ENCODE measurements around the gene CGREF1. TPM values are rescaled to one million over a fixed set of nuclear protein-coding genes. Genes with fewer than 3 reads are reported as not detected.

The CGREF1 gene
- total RNA-seq, 1 experiment from 2014 or later, result 4.0 TPM

DNA sequence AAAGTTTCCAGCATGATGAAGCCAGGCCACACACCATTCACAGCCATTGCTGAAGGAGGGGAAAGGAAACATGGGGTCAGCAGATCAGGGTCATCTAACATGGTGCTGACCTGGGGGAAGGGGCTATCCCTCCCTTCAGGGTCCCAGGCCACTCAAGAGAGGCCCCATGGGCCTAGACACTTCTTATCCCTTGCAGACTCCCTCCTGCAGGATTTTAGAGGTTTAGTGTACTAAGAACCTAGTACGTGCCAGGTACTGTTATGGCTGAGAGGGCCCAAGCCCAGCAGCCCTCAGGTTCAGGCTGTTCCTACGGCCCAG is 23.5 kb downstream of the CGREF1 start:
- Histone ChIP-seq H3K36me3 (ENCODE audit: control insufficient read depth in 1 of 2, insufficient read depth in 2 of 2, low read length in 2 of 2) (no peaks in the 10 kb centered on the region), H3K9ac (ENCODE audit: low read length) (no peak overlapping the region), H3K9me2 (ENCODE audit: insufficient read depth) (no peaks in the 10 kb centered on the region), H2AFZ (ENCODE audit: low read depth, low read length, poor library complexity, severe bottlenecking) (no peak overlapping the region), H3K4me3 (replicated peaks in 1 of 2; ENCODE audit: low read depth in 1 of 2, low read length in 2 of 2) (no peak overlapping the region), H3K27ac (ENCODE audit: low read depth, low read length) (no peak overlapping the region), H4K20me1 (ENCODE audit: insufficient read depth) (no peaks in the 10 kb centered on the region), H3K4me2 (ENCODE audit: low read length) (no peak overlapping the region), H3K27me3 (ENCODE audit: insufficient read depth, low read length) (no peaks in the 10 kb centered on the region), H3K9me3 (ENCODE audit: control insufficient read depth in 1 of 2, insufficient read depth in 1 of 2, low read depth in 1 of 2, low read length in 2 of 2) (no peaks in the 10 kb centered on the region), H3K79me2 (ENCODE audit: insufficient read depth, low read length) (no peaks in the 10 kb centered on the region), H3K4me1 (ENCODE audit: control insufficient read depth in 1 of 2, insufficient read depth in 2 of 2, low read length in 2 of 2) (peaks cover 0 to 9% of the 10 kb centered on the region in 2 experiments; a peak in 1 of 4 replicates)
- intact Hi-C loops (cut with micrococcal nuclease), result loop anchor here (5.0 kb wide), 1 partner anchor 122 kb away; the partner anchor contains the start of gene CAD
- TF ChIP-seq, protein P1, sequence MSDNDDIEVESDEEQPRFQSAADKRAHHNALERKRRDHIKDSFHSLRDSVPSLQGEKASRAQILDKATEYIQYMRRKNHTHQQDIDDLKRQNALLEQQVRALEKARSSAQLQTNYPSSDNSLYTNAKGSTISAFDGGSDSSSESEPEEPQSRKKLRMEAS (IDR thresholded peaks at IDR 0.05), result no peak
- TF ChIP-seq, protein P2, sequence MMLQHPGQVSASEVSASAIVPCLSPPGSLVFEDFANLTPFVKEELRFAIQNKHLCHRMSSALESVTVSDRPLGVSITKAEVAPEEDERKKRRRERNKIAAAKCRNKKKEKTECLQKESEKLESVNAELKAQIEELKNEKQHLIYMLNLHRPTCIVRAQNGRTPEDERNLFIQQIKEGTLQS (IDR thresholded peaks at IDR 0.05), result no peak
- TF ChIP-seq SIN3A (IDR thresholded peaks at IDR 0.05; ENCODE audit: low read depth) (no peak), ELF1 (IDR thresholded peaks at IDR 0.05; ENCODE audit: borderline replicate concordance, low read depth) (no peak), SP1 (IDR thresholded peaks at IDR 0.05; ENCODE audit: low read depth) (no peak), ZFX (IDR thresholded peaks at IDR 0.05) (no peak), CBX3 (IDR thresholded peaks at IDR 0.05; ENCODE audit: low read depth) (no peak)
- ChIA-PET RAD21 (ENCODE audit: low non-redundant PET in 1 of 2, low total read pairs in 2 of 2, uncharacterized antibody in 2 of 2, unreplicated experiment in 2 of 2) (no interaction called here), POLR2A (no interaction called here), CTCF (no interaction called here)
- ATAC-seq, result no peak
- DNase-seq (ENCODE audit: low read depth, low spot score), result no peak
- BruUV-seq (replicated peaks), result no TSS peak

DNA sequence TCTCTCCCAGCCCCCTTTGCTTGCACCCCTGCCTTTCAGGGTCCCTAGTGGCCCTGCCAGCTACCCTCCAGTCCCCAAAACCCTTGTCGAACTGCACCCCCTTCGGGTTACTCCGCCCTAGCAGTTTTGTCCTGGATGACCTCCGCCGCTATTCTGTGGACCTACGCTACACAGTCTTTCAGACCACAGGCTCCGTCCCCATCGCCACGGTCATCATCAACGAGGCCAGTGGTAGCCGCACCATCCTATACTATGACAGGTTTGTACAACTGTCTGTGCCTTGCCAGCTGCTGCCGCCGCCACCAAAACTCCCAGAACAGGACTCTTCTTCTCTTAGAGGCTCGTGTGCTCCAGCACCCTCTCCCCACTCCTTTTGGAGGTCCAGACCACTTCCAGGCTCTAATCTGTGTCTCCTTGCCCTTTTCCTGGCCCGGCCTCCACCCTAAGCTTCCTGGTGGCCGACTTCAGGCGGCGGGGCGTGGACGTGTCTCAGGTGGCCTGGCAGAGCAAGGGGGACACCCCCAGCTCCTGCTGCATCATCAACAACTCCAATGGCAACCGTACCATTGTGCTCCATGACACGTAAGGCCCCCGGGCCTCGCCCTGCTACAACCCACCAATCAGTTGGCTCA is 24.5 kb downstream of the CGREF1 start:
- Histone ChIP-seq H3K36me3 (ENCODE audit: control insufficient read depth in 1 of 2, insufficient read depth in 2 of 2, low read length in 2 of 2) (no peaks in the 10 kb centered on the region), H3K4me2 (ENCODE audit: low read length) (no peak overlapping the region), H4K20me1 (ENCODE audit: insufficient read depth) (no peaks in the 10 kb centered on the region), H3K4me3 (replicated peaks in 1 of 2; ENCODE audit: low read depth in 1 of 2, low read length in 2 of 2) (no peak overlapping the region), H3K9ac (ENCODE audit: low read length) (no peak overlapping the region), H2AFZ (ENCODE audit: low read depth, low read length, poor library complexity, severe bottlenecking) (no peak overlapping the region), H3K9me2 (ENCODE audit: insufficient read depth) (no peaks in the 10 kb centered on the region), H3K27ac (ENCODE audit: low read depth, low read length) (no peak overlapping the region), H3K79me2 (ENCODE audit: insufficient read depth, low read length) (no peaks in the 10 kb centered on the region), H3K9me3 (ENCODE audit: control insufficient read depth in 1 of 2, insufficient read depth in 1 of 2, low read depth in 1 of 2, low read length in 2 of 2) (no peaks in the 10 kb centered on the region), H3K4me1 (ENCODE audit: control insufficient read depth in 1 of 2, insufficient read depth in 2 of 2, low read length in 2 of 2) (peaks cover 0 to 9% of the 10 kb centered on the region in 2 experiments; a peak in 1 of 4 replicates), H3K27me3 (ENCODE audit: insufficient read depth, low read length) (no peaks in the 10 kb centered on the region)
- ChIA-PET RAD21 (ENCODE audit: low non-redundant PET in 1 of 2, low total read pairs in 2 of 2, uncharacterized antibody in 2 of 2, unreplicated experiment in 2 of 2) (no interaction called here), CTCF (no interaction called here), POLR2A (no interaction called here)
- intact Hi-C loops (cut with micrococcal nuclease), result no loop called here
- TF ChIP-seq, protein P1 (IDR thresholded peaks at IDR 0.05), result no peak
- no peak for TF ChIP-seq EZH2phosphoT487 (IDR thresholded peaks at IDR 0.05; ENCODE audit: borderline replicate concordance)
- TF ChIP-seq ZNF274 (IDR thresholded peaks at IDR 0.05; ENCODE audit: low read depth, low read length), result no peak
- no peak for TF ChIP-seq SP1 (IDR thresholded peaks at IDR 0.05; ENCODE audit: low read depth)
- TF ChIP-seq, protein P3, sequence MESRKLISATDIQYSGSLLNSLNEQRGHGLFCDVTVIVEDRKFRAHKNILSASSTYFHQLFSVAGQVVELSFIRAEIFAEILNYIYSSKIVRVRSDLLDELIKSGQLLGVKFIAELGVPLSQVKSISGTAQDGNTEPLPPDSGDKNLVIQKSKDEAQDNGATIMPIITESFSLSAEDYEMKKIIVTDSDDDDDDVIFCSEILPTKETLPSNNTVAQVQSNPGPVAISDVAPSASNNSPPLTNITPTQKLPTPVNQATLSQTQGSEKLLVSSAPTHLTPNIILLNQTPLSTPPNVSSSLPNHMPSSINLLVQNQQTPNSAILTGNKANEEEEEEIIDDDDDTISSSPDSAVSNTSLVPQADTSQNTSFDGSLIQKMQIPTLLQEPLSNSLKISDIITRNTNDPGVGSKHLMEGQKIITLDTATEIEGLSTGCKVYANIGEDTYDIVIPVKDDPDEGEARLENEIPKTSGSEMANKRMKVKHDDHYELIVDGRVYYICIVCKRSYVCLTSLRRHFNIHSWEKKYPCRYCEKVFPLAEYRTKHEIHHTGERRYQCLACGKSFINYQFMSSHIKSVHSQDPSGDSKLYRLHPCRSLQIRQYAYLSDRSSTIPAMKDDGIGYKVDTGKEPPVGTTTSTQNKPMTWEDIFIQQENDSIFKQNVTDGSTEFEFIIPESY (IDR thresholded peaks at IDR 0.05; ENCODE audit: extremely low read depth, insufficient replicate concordance, low read length), result no peak
- TF ChIP-seq TCF7L2 (IDR thresholded peaks at IDR 0.05; ENCODE audit: borderline replicate concordance, extremely low read depth, insufficient read depth, insufficient read length), result no peak
- no peak for TF ChIP-seq FOSL1 (IDR thresholded peaks at IDR 0.05; ENCODE audit: low read depth)
- no peak for TF ChIP-seq JUND (IDR thresholded peaks at IDR 0.05)
- TF ChIP-seq, protein P2 (IDR thresholded peaks at IDR 0.05), result no peak
- TF ChIP-seq YY1 (IDR thresholded peaks at IDR 0.05; ENCODE audit: extremely low read depth, insufficient replicate concordance, low read depth, low read length), result no peak
- no peak for TF ChIP-seq CBX3 (IDR thresholded peaks at IDR 0.05; ENCODE audit: low read depth)
- DNase-seq (ENCODE audit: low read depth, low spot score) (no peak), ATAC-seq (no peak)
- no TSS peak for BruUV-seq (replicated peaks)

Data from HCT116 (cell line).